Cardiac fibroblast (primary cell): ENCODE results near the gene EPN2.
A peak's percentile ranks its signal among the peaks of the same experiment; 100 is the strongest.

Experiments used
- DNase-seq, 2 donors: peaks; one replicate each; pipeline versions ENCODE4 v3.0.0 to v3.0.0-alpha.2; 2010; ENCODE audit warnings: low read depth in 2 of 2
- H3K4me3 ChIP-seq, 2 donors: replicated peaks in 1 of 2; 1 replicate in 1 of 2; 2 replicates in 1 of 2; pipeline ENCODE4 v1.5.1; 2011; ENCODE audit warnings: low read depth in 2 of 2, low read length in 2 of 2, mild to moderate bottlenecking in 2 of 2, moderate library complexity in 1 of 2
- TF ChIP-seq, protein P1 (sequence below): IDR thresholded peaks from one replicate; pipeline ENCODE4 v1.5.1; 2011; ENCODE audit warnings: low read depth, mild to moderate bottlenecking, low read length, inconsistent platforms

EPN2 gene

DNA sequence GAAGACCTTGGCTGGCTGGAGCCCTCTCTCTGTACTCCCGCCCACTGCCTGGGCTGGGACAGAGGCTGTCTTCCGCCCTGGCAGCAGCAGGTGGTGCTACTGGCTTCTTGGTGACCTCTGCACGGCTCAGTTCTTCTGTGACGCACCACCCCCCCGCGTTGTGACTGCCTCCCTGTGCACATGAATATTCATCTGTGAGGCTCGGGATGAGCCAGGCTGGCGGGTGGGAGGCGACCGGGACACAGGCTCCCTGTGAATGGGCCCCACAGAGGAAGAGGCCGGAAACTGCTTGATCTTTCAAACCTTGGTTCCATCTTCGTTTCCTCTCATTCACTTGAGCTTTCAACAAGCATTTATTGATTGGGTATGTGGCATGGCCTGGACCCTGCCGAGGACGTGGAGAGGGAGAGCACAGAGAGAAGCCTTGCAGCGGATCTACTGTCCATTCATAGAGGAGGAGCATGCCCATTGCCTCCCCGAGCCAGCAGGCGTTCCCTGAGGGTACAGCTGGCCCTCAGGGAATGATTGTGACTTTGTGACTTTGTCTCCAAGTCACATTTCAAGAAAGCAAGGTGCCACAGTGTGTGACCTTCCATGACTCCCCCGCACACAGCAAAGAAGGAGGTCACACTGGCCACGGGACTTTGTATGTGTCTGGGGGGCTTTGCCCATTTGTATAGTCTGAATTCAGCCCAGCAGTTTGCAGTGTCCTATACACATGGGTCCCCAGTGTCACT lies 80.4 kb downstream of the EPN2 start:
- peak; percentile 82 to 85 for DNase-seq
- no peak overlapping the region for H3K4me3 ChIP-seq
- TF ChIP-seq, protein P1, sequence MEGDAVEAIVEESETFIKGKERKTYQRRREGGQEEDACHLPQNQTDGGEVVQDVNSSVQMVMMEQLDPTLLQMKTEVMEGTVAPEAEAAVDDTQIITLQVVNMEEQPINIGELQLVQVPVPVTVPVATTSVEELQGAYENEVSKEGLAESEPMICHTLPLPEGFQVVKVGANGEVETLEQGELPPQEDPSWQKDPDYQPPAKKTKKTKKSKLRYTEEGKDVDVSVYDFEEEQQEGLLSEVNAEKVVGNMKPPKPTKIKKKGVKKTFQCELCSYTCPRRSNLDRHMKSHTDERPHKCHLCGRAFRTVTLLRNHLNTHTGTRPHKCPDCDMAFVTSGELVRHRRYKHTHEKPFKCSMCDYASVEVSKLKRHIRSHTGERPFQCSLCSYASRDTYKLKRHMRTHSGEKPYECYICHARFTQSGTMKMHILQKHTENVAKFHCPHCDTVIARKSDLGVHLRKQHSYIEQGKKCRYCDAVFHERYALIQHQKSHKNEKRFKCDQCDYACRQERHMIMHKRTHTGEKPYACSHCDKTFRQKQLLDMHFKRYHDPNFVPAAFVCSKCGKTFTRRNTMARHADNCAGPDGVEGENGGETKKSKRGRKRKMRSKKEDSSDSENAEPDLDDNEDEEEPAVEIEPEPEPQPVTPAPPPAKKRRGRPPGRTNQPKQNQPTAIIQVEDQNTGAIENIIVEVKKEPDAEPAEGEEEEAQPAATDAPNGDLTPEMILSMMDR = peak; percentile 30

DNA sequence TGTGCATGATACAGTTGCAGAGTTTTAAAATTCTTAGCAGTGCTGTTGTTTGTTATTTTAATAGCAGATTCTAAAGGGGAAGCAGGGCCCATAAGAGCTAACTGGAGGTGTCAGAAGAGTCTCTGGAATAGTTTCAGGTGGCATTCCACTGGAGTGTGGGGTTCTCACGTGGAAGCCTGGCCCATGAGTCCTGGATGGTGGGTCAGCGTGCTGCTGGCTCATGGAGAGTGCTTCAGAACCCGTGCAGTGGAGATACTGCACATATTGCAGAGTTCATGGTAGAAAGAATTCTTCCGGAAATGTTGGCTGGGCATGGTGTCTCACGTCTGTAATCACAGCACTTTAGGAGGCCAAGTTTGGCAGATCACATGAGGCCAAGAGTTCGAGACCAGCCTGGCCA lies 81.4 kb downstream of the EPN2 start:
- DNase-seq = no peak
- TF ChIP-seq, protein P1 = no peak
- H3K4me3 ChIP-seq = no peak overlapping the region

DNA sequence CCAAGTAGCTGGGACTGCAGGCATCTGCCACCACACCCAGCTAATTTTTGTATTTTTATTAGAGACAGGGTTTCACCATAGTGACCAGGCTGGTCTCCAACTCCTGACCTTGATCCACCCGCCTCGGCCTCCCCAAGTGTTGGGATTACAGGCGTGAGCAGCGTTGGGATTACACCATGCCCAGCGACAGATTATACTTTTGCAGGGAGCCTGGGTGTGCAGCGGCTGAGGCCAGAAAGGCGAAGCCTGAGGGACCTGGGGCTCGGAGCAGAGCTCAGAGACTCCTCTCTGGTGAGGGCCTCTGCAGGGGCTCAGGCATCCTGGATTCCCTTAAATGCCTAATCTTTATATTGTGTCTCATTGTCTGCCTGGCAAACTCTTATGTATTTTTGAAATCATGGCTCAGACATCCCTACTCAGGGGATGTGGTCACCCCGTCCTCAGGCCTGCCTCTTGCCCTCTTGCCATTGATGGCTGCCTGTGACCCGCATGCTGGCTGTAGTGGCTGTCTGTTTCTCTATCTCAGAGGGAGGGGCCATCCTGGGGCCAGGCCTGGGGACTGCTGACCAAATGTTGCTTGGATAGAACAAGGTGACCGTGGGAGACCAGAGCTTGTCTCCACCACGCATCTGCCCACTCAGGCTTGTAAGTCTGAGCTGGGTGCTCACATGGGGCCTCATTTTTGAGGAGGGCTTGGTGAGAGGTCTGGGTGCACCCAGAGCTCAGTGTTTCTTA lies 82.8 kb downstream of the EPN2 start:
- DNase-seq = no peak
- TF ChIP-seq, protein P1 = no peak
- no peak overlapping the region for H3K4me3 ChIP-seq

DNA sequence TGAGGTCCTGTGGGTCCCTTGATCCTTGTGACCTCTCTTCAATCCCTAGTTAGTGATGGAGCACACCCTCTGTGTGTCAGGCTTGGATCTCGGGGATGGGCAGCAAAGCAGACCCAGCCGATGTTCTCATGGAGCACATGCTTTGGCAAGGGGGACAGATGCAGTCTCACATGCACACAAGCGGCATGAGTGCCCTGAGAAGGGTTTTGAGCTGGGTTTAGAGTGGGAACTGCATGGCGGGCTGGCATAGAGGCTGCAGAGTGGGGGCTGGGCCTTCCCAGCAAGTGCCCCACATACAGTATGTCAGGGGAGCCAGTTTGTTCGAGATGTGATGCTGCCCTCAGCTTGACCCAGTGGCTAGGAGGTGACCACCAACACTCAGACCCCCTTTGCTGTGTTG lies 83.7 kb downstream of the EPN2 start:
- H3K4me3 ChIP-seq = no peak overlapping the region
- DNase-seq = no peak
- TF ChIP-seq, protein P1 = no peak

DNA sequence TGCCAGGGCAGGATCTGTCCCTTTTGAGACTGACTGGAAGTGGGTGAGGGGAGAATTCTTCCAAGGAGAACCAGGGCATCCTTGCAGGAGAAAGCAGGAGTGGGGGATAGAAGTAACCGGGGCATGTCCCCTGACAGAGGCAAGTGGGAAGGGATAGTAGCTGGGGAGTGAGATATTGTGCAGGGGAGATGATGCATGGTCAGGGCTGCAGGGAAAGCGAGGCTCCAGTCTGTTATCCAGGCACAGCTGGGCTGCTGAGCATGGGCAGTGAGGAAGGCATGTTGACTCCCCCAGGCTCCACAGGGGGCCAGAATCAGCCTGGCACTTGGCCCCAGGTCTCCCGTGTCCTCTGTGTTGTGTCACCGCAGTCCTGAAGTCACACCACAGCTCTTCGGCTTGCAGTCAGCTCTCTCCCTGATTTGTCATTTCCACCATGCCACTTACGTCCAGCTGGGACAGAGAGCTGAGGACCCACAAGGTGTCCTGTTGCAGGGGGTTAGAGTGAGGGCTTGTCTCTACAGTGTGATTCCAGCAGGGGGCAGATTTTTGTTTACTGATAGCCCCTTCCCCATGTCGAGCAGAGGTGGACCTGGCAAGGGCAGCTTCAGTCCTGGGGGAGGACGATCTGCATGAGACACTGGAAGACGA lies 84.4 kb downstream of the EPN2 start:
- no peak for DNase-seq
- H3K4me3 ChIP-seq = no peak overlapping the region
- TF ChIP-seq, protein P1 = peak; percentile 18

DNA sequence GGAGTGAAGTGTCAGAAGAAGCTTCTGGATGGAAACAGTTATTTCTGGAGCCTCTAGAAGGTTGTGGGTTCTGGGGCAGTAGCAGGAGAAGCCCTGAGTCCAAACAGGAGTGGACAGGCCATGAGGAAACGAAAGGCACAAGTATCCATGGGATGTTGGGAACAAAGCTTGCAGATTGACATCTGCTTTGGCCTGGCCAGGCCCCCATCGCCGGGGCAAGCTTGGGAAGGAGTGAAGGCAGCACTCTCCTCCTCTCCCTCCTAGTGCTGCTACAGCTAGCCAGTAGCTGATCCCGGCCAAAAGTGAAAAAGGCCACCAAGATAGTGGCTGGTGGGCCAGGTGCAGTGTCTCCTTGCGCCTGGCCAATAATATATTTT lies 85.0 kb downstream of the EPN2 start:
- TF ChIP-seq, protein P1 = no peak
- H3K4me3 ChIP-seq = no peak overlapping the region
- no peak for DNase-seq
